ENCODE results near the gene MALSU1.

GRCh38 chr7:23283086-23283485, 16.1 kb upstream of the MALSU1 start:
- TF ChIP-seq POLR2A (IDR thresholded peaks at IDR 0.05) (no peak), CTCF (IDR thresholded peaks at IDR 0.05) (no peak)

Data from body of pancreas (tissue), 4 donors.